ENCODE data around the gene METRN.

- TF ChIP-seq, protein P1, sequence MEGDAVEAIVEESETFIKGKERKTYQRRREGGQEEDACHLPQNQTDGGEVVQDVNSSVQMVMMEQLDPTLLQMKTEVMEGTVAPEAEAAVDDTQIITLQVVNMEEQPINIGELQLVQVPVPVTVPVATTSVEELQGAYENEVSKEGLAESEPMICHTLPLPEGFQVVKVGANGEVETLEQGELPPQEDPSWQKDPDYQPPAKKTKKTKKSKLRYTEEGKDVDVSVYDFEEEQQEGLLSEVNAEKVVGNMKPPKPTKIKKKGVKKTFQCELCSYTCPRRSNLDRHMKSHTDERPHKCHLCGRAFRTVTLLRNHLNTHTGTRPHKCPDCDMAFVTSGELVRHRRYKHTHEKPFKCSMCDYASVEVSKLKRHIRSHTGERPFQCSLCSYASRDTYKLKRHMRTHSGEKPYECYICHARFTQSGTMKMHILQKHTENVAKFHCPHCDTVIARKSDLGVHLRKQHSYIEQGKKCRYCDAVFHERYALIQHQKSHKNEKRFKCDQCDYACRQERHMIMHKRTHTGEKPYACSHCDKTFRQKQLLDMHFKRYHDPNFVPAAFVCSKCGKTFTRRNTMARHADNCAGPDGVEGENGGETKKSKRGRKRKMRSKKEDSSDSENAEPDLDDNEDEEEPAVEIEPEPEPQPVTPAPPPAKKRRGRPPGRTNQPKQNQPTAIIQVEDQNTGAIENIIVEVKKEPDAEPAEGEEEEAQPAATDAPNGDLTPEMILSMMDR (optimal IDR thresholded peaks at IDR 0.05 in 1 of 3, IDR thresholded peaks at IDR 0.05 in 1 of 3, conservative IDR thresholded peaks at IDR 0.05 in 1 of 3; ENCODE audit: extremely low read depth in 1 of 3, insufficient read depth in 2 of 3, low read length in 3 of 3): no peak
- no peak for TF ChIP-seq EZH2 (IDR thresholded peaks at IDR 0.05; ENCODE audit: low read length)
These were observed 12.6 kb upstream of the METRN start for GRCh38 chr16:702341-702740.
